ENCODE results near the gene CYB5D1.

Gene CYB5D1

DNA sequence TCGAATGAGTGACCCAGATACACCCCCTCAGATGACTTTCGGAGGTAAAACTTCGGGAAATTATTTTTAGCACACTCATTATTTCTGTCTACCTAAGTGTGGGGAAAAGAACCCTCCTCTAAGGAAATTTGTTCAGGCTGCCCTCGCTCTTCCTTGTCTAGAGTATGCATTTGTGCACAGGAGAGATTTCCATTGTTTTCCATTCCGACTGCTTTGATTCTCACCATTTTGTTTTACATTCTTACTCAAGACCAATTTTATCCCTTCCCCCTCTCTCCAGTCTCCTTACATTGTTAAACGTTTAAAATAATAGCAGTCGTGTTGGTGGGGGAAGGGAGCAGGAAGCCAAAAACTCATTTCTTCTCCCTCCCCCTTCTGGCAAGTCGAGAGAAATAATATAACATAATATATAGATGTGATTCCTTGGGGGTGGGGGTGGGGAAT is 29.3 kb downstream of the CYB5D1 start:
- DNase-seq, result peak; percentile 65

DNA sequence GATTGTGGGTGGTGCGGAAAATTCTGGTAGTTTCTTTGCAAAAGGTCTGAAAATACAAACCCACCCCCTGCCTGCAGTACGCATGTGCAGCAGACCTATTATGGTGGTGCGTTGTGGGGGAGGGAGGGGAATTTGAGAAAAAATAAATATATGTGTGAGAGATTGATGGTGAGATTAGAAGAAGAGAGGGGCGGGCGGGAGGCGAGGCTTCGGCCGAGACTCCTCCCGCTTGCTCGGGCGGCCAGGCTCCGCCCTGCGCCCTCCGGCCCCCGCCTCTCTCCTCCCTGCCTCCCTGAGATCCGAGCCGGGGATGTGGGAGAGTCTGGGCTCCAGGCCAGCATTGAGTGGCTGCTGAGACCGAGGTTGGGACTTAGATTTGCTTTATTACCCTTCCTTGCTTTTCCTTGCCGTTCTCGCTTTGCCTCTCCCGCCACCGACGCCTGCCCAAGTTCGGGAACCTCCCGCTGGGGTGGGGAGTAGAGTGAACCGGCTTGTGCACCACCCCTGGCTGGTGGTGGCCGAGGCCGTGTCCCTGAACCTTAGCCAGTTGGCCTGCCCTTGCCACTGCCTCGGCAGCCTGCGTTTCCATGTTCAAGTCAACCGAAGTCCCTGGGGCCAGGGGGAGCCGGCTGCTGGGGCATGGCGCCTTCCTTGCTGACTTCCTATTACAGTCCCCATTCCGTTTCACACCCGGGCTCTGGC is 29.8 kb downstream of the CYB5D1 start:
- DNase-seq, result peak; percentile 85

DNA sequence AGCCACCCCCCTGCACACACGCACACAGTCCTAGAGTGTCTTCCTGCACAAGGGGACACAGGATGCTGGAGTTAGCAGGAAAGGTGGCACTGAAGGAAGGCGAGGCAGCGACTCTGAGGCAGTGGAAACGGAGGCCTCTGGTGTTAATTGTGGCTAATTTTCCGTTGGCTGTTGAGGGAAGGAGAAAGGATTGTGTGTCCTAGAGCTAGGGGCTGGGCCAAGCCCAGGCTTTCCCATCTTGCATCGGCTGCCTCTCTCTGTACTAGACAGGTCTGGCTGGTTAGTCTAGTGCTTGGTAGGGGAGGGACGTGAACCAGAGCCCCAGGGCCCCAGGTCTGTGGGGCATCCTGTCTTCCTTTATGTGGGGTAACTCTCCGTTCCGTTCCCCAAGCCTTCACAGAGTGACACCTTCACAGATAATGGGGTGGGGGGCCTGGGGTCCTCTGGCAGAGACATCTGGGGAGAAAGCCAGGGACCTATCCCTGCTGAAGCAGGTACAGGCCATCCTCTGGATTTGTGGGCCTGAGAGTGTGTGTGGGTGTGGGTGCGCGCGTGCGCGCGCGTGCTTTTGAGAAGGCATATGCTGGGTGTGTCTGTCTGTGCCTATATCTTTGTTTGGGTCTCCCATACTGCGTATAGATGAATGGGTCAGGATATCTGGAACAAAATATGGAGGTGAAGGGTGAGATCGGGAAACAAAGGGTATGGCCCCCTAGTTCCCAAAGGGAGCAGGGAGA is 30.5 kb downstream of the CYB5D1 start, which contains the start of gene CHD3:
Gene CHD3 (plus strand): TSS at position 606 of the 737 bp plus-strand sequence. CDS start 212 bp downstream, outside the sequence.
- DNase-seq, result no peak

DNA sequence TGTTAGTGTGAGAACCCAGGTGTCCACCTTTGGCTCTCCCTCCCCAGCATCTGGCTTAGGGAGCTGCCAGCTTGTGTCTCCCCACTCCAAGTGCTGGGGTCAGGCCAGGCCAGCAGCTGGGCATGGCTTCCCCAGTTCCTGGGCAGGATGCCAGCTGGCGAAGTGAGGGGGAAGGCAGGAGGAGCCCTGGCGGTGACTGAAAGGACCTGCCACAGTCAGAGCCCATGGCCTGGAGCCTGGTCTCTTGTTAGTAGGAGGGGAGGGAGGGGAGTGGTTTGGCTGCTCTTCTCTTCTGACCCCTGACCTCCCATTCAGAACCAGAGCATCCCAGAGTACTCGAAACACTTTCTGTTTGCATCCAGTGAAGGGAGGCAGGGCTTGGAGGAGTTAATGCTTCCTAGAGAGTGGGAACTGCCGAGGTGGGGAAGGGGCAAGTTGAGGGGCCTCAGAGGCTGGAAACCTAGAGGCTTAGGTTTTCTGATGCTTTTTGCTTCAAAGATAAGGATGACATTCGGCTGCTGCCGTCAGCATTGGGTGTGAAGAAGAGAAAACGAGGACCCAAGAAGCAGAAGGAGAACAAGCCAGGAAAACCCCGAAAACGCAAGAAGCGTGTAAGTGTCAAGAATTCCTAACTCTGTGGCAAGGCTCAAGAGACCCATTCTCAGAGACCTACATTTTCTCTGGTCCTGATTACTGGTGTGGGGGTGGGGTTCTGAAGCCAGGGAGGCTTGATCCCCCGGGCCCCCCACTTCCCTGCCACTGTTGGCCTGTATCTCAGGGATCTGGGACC is 31.6 kb downstream of the CYB5D1 start:
- no peak for DNase-seq

DNA sequence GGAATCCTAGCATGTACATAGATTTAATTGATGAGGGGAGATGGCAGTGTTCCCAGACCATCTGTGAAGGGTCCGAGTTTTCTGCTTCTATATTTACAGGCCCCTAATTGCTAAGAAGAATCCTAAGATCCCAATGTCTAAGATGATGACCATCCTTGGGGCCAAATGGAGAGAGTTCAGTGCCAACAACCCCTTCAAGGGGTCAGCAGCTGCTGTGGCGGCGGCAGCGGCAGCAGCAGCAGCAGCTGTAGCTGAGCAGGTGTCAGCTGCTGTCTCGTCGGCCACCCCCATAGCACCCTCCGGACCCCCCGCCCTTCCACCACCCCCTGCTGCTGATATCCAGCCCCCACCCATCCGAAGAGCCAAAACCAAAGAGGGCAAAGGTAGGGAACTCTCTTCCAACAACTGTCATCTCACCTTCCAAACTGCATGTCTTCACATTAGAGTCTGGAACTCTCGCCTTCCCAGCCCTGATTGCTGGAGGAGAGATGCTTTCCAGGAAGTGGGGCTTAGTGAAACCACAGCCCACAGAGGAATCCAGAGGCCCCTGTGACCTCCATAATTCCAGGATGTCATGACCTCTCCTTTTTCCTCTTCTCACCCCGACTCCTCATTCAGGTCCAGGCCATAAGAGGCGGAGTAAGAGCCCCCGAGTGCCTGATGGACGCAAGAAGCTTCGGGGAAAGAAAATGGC is 35.5 kb downstream of the CYB5D1 start:
- DNase-seq, result no peak

DNA sequence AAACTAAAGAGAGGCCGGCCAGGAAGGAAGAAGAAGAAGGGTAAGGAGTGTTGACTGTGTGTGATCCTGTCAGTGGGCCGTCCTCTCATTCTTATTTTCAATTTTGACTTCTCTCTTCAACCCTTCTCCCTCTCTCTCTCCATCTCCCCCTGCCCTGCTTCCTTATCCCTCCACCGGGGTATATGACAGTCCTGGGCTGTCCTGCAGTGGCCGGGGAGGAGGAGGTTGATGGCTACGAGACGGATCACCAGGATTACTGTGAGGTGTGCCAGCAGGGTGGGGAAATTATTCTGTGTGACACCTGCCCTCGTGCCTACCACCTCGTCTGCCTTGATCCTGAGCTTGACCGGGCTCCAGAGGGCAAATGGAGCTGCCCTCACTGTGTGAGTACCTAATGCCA is 36.4 kb downstream of the CYB5D1 start:
- no peak for DNase-seq

DNA sequence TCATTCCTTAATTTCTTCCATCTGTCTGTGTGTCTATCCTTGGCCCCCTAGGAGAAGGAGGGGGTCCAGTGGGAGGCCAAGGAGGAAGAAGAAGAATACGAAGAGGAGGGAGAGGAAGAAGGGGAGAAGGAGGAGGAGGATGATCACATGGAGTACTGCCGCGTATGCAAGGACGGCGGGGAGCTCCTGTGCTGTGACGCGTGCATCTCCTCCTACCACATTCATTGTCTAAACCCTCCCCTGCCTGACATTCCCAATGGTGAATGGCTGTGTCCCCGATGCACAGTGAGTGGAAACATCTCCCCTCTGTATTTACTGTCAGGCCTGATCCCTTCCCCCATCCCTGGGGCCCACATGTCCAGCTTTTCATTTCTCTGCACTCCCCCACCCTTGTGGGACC is 37.1 kb downstream of the CYB5D1 start:
- no peak for DNase-seq

DNA sequence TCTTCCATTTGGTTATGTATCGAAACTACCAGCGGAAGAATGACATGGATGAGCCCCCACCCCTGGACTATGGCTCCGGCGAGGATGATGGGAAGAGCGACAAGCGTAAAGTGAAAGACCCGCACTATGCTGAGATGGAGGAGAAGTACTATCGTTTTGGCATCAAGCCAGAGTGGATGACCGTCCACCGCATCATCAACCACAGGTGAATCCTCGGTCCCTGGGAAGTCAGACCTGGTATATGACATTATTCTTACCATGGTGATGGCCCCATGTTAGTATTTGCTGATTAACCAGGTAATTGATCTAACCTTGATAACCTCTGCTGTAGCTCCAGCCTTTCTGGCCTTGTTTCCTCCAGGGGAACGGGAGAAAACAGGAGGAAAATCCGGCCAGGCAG is 39.3 kb downstream of the CYB5D1 start:
- DNase-seq, result no peak

DNA sequence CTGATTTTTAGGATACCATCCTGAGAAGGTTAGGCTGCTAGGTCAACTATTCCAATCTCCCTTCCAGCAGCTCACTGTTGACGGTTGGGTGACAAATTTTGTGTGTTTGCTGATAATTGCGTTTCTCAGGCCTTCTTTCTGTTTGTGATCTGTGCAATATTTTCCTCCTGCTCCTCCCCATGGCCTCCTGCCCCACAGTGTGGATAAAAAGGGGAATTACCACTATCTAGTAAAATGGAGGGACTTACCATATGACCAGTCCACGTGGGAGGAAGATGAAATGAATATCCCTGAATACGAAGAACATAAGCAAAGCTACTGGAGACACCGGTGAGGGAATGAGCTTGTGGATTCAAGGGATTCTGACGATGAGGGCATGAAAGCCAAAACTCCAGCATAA is 40.0 kb downstream of the CYB5D1 start:
- DNase-seq, result no peak

DNA sequence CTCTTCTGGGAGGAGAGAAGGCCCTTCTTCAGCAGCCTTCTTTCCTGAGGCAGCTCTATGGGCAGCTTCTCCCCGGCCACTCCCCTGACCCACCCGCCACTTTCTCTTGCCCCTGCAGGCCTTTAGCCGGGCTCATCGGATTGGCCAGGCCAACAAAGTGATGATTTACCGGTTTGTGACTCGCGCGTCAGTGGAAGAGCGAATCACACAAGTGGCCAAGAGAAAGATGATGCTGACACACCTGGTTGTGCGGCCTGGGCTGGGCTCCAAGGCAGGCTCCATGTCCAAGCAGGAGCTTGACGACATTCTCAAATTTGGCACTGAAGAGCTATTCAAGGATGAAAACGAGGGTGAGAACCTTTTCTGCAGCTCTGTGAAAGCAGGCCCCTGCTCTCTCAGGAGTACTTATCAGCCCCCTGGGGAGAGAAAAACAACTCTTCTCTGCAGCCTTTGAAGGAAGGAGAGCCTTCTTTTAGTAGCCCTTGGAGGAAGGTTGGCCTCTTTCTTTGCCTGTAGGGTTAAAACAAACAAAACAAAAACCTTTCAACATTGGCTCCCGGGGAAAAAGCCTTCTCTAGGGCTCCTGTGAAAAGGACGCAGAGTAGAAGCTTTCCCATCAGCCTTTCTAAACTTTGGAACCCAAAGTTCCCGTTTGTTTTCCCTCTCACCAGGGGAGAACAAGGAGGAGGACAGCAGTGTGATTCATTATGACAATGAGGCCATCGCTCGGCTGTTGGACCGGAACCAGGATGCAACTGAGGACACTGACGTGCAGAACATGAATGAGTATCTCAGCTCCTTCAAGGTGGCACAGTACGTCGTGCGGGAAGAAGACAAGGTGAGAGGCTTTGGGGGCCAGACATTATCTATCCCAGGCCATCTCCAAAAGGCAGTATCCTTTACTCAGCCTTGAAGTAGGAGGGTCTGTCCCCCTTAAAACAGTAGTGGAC is 45.6 kb downstream of the CYB5D1 start:
- no peak for DNase-seq

DNA sequence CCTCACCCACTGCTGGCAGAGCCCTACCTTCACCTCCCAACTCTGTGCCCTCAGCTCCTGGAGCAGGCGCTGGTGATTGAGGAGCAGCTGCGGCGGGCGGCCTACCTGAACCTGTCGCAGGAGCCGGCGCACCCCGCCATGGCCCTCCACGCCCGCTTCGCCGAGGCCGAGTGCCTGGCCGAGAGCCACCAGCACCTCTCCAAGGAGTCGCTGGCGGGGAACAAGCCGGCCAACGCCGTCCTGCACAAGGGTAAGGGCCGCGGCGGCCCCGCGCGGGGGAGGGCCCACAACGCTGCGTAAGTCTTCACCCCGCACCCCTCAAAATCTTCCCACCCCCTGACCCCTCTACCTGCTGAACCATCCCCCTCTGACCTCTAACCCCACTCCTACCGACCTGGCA is 51.3 kb downstream of the CYB5D1 start:
- DNase-seq, result no peak

DNA sequence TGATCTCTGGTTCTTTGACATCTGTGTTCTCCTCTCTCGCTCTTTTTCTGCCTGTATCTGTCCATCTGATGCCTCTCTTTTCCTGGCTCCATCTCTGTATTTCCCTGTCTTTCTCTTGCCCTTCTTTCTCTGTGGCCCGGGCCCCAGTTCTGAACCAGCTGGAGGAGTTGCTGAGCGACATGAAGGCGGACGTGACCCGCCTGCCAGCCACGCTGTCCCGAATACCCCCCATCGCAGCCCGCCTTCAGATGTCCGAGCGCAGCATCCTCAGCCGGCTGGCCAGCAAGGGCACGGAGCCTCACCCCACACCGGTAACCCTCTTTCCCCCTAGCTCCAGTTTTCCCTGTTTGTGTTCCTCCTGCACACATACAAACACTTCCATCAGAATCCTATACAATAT is 52.5 kb downstream of the CYB5D1 start:
- DNase-seq, result no peak

DNA sequence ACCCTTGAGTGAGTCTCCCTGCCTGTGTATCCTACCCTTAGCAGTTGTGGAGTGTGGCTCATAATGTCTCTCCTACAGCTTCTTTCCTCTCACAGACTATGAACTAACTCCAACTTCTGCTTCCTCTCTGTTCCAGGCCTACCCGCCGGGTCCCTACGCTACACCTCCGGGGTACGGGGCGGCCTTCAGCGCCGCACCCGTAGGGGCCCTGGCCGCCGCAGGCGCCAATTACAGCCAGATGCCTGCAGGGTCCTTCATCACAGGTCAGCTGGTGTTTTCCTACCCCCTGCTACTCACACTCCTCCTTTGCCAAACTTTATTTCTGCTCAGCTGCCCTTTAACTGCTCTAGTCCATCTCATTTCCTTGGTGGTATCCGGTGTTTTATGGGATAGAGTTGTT is 52.9 kb downstream of the CYB5D1 start:
- no peak for DNase-seq

DNA sequence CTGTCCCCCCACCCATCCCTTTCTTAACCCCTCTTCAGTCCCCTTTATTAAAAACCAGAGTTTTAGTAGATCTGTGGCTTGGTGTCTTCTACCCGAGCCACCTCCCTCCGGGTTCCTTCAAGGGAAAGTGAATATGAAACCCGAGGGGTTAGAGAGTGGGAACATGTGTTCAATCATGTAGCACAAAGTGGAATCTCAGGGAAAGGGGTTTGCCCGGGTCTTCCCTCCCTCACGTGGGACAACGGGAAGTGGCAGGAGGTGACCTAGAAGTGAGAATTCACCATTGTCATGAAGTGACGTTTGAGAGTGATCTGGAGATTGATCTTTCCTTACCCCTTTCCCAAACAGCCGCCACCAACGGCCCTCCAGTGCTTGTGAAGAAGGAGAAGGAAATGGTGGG is 53.3 kb downstream of the CYB5D1 start:
- no peak for DNase-seq
